22Rv1 (cell line): Measurements from ENCODE around the gene POLE3.

Source experiments
- ZFX ChIP-seq: fragments of 450-650 bp; IDR thresholded peaks from 2 replicates; pipeline ENCODE4 v1.6.1; 2017; ENCODE audit warnings: antibody characterized with exemption, borderline replicate concordance
- TF ChIP-seq, protein P1 (sequence below): fragments of 450-650 bp; IDR thresholded peaks from 2 replicates; pipeline ENCODE4 v1.5.1; 2017; ENCODE audit warnings: mild to moderate bottlenecking

DNA sequence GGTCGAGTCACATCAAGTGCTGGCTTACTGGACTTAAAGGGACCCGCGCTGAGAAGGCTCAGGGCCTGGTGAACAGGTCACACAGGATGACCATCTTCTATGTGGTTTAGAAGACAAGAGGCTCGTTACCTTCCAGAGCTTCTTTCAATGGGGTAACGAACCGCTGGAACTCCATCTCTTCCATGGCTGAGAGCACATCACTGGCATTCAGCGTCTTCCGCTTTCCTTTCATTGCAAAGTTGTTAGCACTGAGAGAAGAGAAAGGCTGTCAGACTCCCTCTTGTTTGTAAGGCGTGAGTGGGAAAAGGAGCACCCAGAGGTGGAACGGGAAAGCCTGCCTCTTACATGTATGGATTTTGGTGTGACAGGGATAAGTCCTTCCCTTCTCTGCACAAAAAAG is 994 bp downstream of the POLE3 start:
- TF ChIP-seq, protein P1, sequence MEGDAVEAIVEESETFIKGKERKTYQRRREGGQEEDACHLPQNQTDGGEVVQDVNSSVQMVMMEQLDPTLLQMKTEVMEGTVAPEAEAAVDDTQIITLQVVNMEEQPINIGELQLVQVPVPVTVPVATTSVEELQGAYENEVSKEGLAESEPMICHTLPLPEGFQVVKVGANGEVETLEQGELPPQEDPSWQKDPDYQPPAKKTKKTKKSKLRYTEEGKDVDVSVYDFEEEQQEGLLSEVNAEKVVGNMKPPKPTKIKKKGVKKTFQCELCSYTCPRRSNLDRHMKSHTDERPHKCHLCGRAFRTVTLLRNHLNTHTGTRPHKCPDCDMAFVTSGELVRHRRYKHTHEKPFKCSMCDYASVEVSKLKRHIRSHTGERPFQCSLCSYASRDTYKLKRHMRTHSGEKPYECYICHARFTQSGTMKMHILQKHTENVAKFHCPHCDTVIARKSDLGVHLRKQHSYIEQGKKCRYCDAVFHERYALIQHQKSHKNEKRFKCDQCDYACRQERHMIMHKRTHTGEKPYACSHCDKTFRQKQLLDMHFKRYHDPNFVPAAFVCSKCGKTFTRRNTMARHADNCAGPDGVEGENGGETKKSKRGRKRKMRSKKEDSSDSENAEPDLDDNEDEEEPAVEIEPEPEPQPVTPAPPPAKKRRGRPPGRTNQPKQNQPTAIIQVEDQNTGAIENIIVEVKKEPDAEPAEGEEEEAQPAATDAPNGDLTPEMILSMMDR = no peak
- TF ChIP-seq ZFX = no peak
